K562 (cell line): ENCODE data around the gene FRMD4A. TPM values are rescaled to one million over a fixed set of nuclear protein-coding genes. Genes with fewer than 3 reads are reported as not detected.

Experiments used
- AFF4 ChIP-seq: sonication (generic); formaldehyde crosslinking; IDR thresholded peaks from 2 replicates; pipeline ENCODE4 v1.8.0; 2023; ENCODE audit warnings: mild to moderate bottlenecking, missing genetic modification reagents
- ARID1B ChIP-seq: fragments of 450-650 bp; IDR thresholded peaks from 2 replicates; pipeline ENCODE4 v1.6.1; 2016; ENCODE audit warnings: antibody characterized with exemption, mild to moderate bottlenecking, inconsistent platforms
- CBFA2T3 ChIP-seq: fragments of 450-650 bp; IDR thresholded peaks from 2 replicates; pipeline ENCODE4 v1.6.1; 2017
- CXXC5 ChIP-seq: fragments of 250-450 bp; sonication (Bioruptor Pico); IDR thresholded peaks from 2 replicates; pipeline ENCODE4 v1.8.0; 2022; ENCODE audit warnings: inconsistent platforms, mild to moderate bottlenecking, moderate library complexity
- EP300 ChIP-seq: IDR thresholded peaks from 2 replicates; pipeline ENCODE4 v1.6.1; 2012; ENCODE audit warnings: low read length, improper control_type of control experiment
- ERF ChIP-seq: fragments of 450-650 bp; formaldehyde crosslinking; IDR thresholded peaks from 2 replicates; pipeline ENCODE4 v1.4.0; 2020; ENCODE audit warnings: mild to moderate bottlenecking, mixed read lengths
- FOXM1 ChIP-seq, 2 experiments: fragments of 450-650 bp in 1 of 2; sonication (generic) in 1 of 2; formaldehyde crosslinking in 1 of 2; IDR thresholded peaks; 2 replicates each; pipeline versions ENCODE4 v1.6.1 to v1.9.0; 2017 to 2022; ENCODE audit warnings: low read depth in 2 of 2, mild to moderate bottlenecking in 2 of 2, missing genetic modification reagents in 1 of 2, moderate library complexity in 1 of 2
- HDAC2 ChIP-seq: fragments of 450-650 bp; IDR thresholded peaks from 2 replicates; pipeline ENCODE4 v1.6.1; 2016; ENCODE audit warnings: mild to moderate bottlenecking
- HNRNPL ChIP-seq: fragments of 200-400 bp; formaldehyde crosslinking; IDR thresholded peaks from 2 replicates; pipeline ENCODE4 v1.6.1; 2017; ENCODE audit warnings: low read depth, mild to moderate bottlenecking, low read length
- KDM5B ChIP-seq: fragments of 200-600 bp; sonication (generic); IDR thresholded peaks from 2 replicates; pipeline ENCODE4 v1.6.1; 2012; ENCODE audit warnings: low read depth, mild to moderate bottlenecking, moderate library complexity, low read length, control low read depth, inconsistent platforms; ENCODE audit not compliant: insufficient replicate concordance
- NCOA4 ChIP-seq: fragments of 450-650 bp; IDR thresholded peaks from 2 replicates; pipeline ENCODE4 v1.6.1; 2018; ENCODE audit warnings: mild to moderate bottlenecking; ENCODE audit not compliant: partially characterized antibody
- PML ChIP-seq: IDR thresholded peaks from 2 replicates; pipeline ENCODE4 v1.6.1; 2012; ENCODE audit warnings: low read length, inconsistent platforms
- POU5F1 ChIP-seq: fragments of 150-350 bp; IDR thresholded peaks from 2 replicates; pipeline ENCODE4 v1.6.1; 2014; ENCODE audit warnings: borderline replicate concordance, low read length, low read depth, mild to moderate bottlenecking; ENCODE audit not compliant: partially characterized antibody
- RCOR1 ChIP-seq, 2 experiments: IDR thresholded peaks; 2 replicates each; pipeline ENCODE4 v1.6.1; 2012; ENCODE audit warnings: low read depth in 2 of 2, low read length in 2 of 2, borderline replicate concordance in 1 of 2, improper control_type of control experiment in 1 of 2
- SMARCE1 ChIP-seq: fragments of 450-650 bp; IDR thresholded peaks from 2 replicates; pipeline ENCODE4 v1.7.1; 2016; ENCODE audit warnings: mild to moderate bottlenecking
- TAF7 ChIP-seq: fragments of 450-650 bp; IDR thresholded peaks from 2 replicates; pipeline ENCODE4 v1.6.1; 2016; ENCODE audit warnings: missing genetic modification characterization, missing compliant biosample characterization
- TCF3 ChIP-seq: sonication (generic); formaldehyde crosslinking; IDR thresholded peaks from 2 replicates; pipeline ENCODE4 v1.4.0; 2020; ENCODE audit warnings: mild to moderate bottlenecking, missing genetic modification reagents
- ZKSCAN1 ChIP-seq: fragments of 150-350 bp; IDR thresholded peaks from 2 replicates; pipeline ENCODE4 v1.6.1; 2016; ENCODE audit warnings: low read depth, low read length
- ZNF584 ChIP-seq: fragments of 200-800 bp; sonication (Bioruptor generic); IDR thresholded peaks from 2 replicates; pipeline ENCODE4 v1.6.1; 2016; ENCODE audit warnings: low read depth, mild to moderate bottlenecking, missing genetic modification characterization, missing compliant biosample characterization
- polyA plus RNA-seq, 8 experiments: library from polyadenylated mRNA; depleted of rRNA in 4 of 8; stranded (reverse) in 5 of 8; unstranded in 3 of 8; fragments of >200 nt; fragmentation: Nextera tagmentation in 2 of 8; fragmentation: Illumina TruSeq in 1 of 8; extraction: Ambion mirVana in 2 of 8; extraction: Trizol in 1 of 8; gene quantifications; 2 replicates each; pipeline versions ENCODE4 v1.2.1 to v1.2.3, GENCODE V29; 2011 to 2014; ENCODE audit warnings: inconsistent platforms in 1 of 8, missing spikeins in 1 of 8
- total RNA-seq, 7 experiments: library from RNA; depleted of rRNA in 6 of 7; stranded (reverse); fragments of >200 nt in 6 of 7; fragmentation: Illumina TruSeq in 2 of 7; extraction: Trizol in 2 of 7; gene quantifications; 2 replicates each; pipeline versions ENCODE4 v1.2.1 to v1.2.3, GENCODE V29; 2011 to 2021; ENCODE audit warnings: low replicate concordance in 1 of 7
- TF ChIP-seq, protein P1 (sequence below): fragments of 250-450 bp; sonication (Bioruptor Pico); IDR thresholded peaks from 2 replicates; pipeline ENCODE4 v1.8.0; 2021; ENCODE audit warnings: moderate library complexity, mild to moderate bottlenecking, inconsistent platforms
- TF ChIP-seq, protein P2 (sequence below), 2 experiments: fragments of 200-800 bp in 1 of 2; sonication (Bioruptor generic) in 1 of 2; sonication (generic) in 1 of 2; formaldehyde crosslinking in 1 of 2; IDR thresholded peaks in 1 of 2; conservative IDR thresholded peaks in 1 of 2; 2 replicates each; pipeline versions ENCODE4 v1.5.0 to v1.6.1; 2016 to 2020; ENCODE audit warnings: missing compliant biosample characterization in 1 of 2, missing genetic modification characterization in 1 of 2, missing genetic modification reagents in 1 of 2

The FRMD4A gene
- total and polyA plus RNA-seq, 9 of the 15 experiments (the other 6 are each of a cell fraction or from before 2014, with no cell fraction given) = 0.80 to 5.2 (median 3.0) TPM

DNA sequence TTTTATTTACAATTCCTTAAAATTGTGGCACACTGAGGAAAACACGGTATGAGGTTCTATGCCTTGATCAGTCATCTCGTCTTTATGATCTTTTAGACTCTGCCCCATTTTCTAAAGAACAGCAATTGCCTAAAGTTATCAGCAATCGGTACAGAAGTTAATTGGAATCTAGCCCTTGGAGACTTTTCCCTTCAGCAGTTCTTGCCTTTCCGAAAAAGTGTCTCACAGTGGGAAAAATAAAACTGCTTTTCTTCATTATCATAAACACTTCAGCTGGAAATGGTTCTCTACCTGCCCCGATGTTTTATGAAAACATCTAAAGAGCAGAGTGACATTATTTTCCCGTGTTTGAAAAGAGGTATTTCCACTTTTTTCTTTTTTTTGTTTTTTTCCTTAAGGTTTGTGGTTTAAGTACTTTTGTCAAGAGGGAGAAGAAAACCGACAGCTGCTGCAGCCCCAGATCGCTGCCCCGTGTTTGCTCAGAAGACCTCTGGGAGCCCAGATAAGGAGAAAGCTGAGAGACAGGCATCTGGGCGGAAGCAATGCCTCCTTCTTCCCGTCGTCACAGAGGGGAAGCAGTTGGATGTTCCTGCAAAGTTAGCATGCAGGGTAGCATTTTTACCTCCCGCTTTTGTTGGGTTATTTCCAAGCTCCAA is 149.7 kb downstream of the FRMD4A start (continued):
- TF ChIP-seq FOXM1 (IDR thresholded peaks at IDR 0.05; ENCODE audit: low read depth) = peak; percentile 94
- TF ChIP-seq FOXM1 (CRISPR knock-in tag; IDR thresholded peaks at IDR 0.05; ENCODE audit: low read depth) = no peak
- peak; percentile 25 for TF ChIP-seq NCOA4
- 0 out of 2 replicates have a peak, but pooled peaks have one; percentile 19 for TF ChIP-seq ZKSCAN1
- TF ChIP-seq HNRNPL = no peak
- peak; percentile 94 for TF ChIP-seq PML
- peak; percentile 93 for TF ChIP-seq SMARCE1
- TF ChIP-seq CBFA2T3 = peak; percentile 98
- peak; percentile 90 for TF ChIP-seq TCF3 (CRISPR knock-in tag)
- TF ChIP-seq AFF4 (CRISPR knock-in tag) = no peak
- peak; percentile 66 to 92; a peak in 3 of 4 replicates for TF ChIP-seq RCOR1 (IDR thresholded peaks at IDR 0.05; ENCODE audit: borderline replicate concordance in 1 of 2, low read depth in 2 of 2, low read length in 2 of 2)
- TF ChIP-seq ARID1B = peak; percentile 98
- TF ChIP-seq EP300 = peak; percentile 93
- TF ChIP-seq TAF7 = no peak
- peak; percentile 85; the same call in 1 of the 2 replicates for TF ChIP-seq HDAC2
- TF ChIP-seq ZNF584 (CRISPR knock-in tag) = 0 out of 2 replicates have a peak, but pooled peaks have one; percentile 55
- TF ChIP-seq, protein P1, sequence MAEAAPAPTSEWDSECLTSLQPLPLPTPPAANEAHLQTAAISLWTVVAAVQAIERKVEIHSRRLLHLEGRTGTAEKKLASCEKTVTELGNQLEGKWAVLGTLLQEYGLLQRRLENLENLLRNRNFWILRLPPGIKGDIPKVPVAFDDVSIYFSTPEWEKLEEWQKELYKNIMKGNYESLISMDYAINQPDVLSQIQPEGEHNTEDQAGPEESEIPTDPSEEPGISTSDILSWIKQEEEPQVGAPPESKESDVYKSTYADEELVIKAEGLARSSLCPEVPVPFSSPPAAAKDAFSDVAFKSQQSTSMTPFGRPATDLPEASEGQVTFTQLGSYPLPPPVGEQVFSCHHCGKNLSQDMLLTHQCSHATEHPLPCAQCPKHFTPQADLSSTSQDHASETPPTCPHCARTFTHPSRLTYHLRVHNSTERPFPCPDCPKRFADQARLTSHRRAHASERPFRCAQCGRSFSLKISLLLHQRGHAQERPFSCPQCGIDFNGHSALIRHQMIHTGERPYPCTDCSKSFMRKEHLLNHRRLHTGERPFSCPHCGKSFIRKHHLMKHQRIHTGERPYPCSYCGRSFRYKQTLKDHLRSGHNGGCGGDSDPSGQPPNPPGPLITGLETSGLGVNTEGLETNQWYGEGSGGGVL (CRISPR knock-in tag) = no peak
- peak; percentile 62 for TF ChIP-seq CXXC5
- no peak for TF ChIP-seq POU5F1
- TF ChIP-seq, protein P2, sequence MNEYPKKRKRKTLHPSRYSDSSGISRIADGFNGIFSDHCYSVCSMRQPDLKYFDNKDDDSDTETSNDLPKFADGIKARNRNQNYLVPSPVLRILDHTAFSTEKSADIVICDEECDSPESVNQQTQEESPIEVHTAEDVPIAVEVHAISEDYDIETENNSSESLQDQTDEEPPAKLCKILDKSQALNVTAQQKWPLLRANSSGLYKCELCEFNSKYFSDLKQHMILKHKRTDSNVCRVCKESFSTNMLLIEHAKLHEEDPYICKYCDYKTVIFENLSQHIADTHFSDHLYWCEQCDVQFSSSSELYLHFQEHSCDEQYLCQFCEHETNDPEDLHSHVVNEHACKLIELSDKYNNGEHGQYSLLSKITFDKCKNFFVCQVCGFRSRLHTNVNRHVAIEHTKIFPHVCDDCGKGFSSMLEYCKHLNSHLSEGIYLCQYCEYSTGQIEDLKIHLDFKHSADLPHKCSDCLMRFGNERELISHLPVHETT (CRISPR knock-in tag; conservative IDR thresholded peaks at IDR 0.05 in 1 of 2, IDR thresholded peaks at IDR 0.05 in 1 of 2) = peak in 1 of 2 experiments; percentile 32; a peak in 1 of 4 replicates
- no peak for TF ChIP-seq KDM5B
- no peak for TF ChIP-seq ERF
